Activated CD4-positive, alpha-beta T cell treated with anti-CD3 and anti-CD28 coated beads, Interleukin-2, amount 50 U/mL, for 1 hour (primary cell): ENCODE results near the gene PCDHGA10.
"Not testable (repeated sequence)": the region's sequence is repeated elsewhere in the genome, so short reads cannot be mapped to it uniquely, and the experiment has no call there.

Experiments
- DNase-seq: peaks from one replicate; pipeline ENCODE4 v3.0.0-alpha.2; 2020

The PCDHGA10 gene

DNA sequence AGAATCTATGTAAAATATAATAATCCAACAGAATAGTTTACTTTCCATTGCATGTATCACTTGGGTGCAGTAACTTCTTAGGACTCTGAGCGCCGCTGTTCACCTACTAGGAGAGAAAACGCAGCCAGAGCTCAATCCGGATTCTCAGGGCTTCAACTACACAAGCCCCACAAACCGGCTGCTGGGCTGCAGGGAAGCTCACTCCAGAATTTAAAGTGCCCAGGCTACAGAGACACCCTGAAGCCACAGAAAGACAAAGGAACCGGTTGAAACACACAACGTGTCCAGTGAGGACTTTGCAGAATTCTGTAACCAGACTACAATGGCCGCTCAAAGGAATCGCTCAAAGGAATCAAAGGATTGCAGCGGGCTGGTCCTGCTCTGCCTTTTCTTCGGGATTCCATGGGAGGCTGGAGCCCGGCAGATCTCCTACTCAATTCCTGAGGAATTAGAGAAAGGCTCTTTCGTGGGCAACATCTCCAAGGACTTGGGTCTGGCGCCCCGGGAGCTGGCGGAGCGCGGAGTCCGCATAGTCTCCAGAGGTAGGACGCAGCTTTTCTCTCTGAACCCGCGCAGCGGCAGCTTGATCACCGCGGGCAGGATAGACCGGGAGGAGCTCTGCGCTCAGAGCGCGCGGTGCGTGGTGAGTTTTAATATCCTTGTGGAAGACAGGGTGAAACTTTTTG is at the start of gene PCDHGA10:
Gene PCDHGA10 (plus strand): TSS at position 134 of the 686 bp plus-strand sequence. CDS start 189 bp downstream, at position 323.
- peak; percentile 50 for DNase-seq

DNA sequence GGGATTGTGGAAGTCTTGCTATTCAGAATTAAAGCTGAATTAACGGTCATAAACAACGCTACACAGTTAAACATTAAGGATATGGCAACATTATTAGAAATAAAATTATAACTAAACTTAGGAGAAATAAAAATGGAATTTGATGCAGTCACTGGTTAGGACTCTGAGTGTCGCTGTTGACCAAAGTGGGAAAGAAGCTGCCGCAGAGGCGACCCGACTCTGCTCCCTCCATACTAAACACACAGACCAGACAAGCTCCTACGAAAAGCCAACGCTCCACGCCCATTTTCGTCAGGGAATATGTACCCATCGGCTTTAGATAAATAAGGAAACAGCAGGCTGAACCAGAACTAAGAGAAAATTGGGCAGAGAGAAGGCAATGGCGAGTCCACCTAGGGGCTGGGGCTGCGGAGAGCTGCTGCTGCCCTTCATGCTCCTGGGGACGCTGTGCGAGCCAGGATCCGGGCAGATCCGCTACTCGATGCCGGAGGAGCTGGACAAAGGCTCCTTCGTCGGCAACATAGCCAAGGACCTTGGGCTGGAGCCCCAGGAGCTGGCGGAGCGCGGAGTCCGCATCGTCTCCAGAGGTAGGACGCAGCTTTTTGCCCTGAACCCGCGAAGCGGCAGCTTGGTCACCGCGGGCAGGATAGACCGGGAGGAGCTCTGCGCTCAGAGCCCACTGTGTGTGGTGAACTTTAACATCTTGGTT is 48.7 kb upstream of the PCDHGA10 start, which contains the start of gene PCDHGA5:
Gene PCDHGA5 (plus strand): TSS at position 211 of the 709 bp plus-strand sequence. CDS start 169 bp downstream, at position 380.
- no peak for DNase-seq

DNA sequence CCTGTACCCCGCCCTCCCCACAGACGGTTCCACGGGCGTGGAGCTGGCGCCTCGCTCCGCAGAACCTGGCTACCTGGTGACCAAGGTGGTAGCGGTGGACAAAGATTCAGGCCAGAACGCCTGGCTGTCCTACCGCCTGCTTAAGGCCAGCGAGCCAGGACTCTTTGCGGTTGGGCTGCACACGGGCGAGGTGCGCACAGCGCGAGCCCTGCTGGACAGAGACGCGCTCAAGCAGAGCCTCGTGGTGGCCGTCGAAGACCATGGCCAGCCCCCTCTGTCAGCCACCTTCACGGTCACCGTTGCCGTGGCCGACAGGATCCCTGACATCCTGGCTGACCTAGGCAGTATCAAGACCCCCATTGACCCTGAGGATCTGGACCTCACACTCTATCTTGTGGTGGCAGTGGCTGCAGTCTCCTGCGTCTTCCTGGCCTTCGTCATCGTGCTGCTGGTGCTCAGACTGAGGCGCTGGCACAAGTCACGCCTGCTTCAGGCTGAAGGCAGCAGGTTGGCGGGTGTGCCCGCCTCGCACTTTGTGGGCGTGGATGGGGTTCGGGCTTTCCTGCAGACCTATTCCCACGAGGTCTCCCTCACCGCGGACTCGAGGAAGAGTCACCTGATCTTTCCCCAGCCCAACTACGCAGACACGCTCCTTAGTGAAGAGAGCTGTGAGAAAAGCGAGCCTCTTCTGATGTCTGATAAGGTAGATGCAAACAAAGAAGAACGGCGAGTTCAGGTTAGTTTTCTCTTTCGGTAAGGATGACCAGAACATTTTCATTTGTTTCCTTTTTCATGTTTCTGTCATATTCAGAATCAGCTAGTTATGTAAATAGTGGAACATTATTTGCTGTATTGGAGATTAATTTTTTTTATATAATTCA is 46.5 kb upstream of the PCDHGA10 start:
- no peak for DNase-seq

DNA sequence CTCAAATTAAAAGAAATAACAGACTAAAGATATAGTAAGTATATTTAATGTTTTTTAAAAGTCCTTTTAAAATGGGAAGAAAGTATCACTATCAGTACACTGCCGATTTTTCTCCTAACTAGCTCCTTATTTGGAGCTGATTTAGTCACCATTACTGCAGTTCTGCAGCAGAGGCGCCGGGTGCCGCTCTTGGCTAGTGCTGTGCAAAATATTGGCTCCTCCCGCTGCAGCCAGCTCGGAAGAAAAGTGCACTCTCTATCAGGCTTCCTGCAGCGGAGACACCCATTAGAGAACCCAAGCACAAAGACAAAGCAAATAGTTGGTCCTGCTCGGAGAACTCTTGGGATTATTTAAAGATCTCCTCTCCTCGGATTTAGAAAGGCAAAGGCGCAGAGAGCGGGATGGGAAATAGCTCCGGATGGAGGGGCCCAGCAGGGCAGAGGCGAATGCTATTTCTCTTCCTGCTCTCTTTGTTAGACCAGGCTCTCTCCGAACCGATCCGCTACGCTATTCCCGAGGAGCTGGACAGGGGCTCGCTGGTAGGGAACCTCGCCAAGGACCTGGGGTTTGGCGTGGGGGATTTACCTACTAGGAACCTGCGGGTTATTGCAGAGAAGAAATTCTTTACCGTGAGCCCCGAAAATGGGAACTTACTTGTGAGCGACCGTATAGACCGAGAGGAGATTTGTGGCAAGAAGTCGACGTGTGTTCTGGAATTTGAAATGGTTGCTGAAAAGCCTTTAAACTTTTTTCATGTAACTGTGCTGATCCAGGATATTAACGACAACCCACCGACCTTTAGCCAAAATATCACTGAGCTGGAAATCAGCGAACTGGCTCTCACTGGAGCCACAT is 42.6 kb upstream of the PCDHGA10 start, which contains the start of gene PCDHGB3:
Gene PCDHGB3 (plus strand): TSS at position 249 of the 855 bp plus-strand sequence. CDS start 153 bp downstream, at position 402.
- peak; percentile 36 for DNase-seq

DNA sequence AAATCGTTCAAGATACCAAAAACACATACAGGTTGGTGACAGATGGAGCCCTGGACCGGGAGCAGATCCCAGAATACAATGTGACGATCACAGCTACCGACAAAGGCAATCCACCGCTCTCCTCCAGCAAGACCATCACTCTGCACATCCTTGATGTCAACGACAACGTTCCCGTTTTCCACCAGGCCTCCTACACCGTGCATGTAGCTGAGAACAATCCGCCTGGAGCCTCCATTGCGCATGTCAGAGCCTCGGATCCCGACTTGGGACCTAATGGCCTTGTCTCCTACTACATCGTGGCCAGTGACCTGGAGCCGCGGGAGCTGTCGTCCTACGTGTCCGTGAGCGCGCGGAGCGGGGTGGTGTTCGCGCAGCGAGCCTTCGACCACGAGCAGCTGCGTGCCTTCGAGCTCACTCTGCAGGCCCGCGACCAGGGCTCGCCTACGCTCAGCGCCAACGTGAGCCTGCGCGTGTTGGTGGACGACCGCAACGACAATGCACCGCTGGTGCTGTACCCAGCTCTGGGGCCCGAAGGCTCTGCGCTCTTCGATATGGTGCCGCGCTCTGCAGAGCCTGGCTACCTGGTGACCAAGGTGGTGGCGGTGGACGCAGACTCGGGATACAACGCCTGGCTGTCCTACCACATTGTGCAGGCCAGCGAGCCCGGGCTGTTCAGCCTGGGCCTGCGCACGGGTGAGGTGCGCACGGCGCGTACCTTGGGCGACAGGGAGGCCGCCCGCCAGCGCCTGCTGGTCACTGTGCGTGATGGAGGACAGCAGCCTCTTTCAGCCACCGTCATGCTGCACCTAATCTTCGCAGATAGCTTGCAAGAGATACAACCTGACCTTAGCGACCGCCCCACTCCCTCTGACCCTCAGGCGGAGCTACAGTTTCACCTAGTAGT is 41.0 kb upstream of the PCDHGA10 start:
- no peak for DNase-seq

DNA sequence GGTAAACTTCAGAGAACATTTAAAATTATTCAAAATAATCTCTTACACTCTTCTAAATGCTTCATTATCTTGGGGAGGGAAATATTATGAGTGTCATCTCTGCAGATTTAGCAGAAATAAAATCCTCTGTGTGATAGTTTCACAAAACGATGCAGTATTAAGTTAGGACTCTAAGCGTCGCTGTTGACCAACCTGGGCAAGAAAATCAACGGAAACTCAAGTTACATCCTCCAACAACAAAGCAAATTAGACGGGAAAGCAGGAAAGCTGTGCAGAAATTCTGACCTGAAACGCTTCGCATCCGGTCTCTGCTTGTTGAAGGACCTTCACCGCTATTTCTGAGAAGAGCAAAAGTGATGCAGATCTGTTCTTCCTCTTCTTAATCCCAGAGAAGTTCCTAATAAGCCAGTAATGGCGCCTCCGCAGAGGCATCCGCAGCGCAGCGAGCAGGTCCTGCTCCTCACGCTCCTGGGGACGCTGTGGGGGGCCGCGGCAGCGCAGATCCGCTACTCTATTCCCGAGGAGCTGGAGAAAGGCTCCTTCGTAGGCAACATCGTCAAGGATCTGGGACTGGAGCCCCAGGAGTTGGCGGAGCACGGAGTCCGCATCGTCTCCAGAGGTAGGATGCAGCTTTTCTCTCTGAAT is 39.0 kb upstream of the PCDHGA10 start, which contains the start of gene PCDHGA6:
Gene PCDHGA6 (plus strand): TSS at position 219 of the 645 bp plus-strand sequence. CDS start 193 bp downstream, at position 412.
- DNase-seq, result no peak

DNA sequence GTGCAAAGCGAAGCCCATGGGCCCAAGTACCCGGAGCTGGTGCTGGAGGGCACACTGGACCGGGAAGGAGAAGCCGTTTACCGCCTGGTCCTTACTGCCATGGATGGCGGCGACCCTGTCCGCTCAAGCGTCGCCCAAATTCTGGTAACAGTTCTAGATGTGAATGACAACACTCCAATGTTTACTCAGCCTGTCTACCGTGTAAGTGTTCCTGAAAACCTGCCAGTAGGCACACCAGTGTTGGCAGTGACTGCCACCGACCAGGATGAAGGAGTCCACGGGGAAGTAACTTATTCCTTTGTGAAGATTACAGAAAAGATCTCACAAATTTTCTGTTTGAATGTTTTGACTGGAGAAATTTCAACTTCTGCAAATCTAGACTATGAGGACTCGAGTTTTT is 38.2 kb upstream of the PCDHGA10 start:
- DNase-seq, result no peak

DNA sequence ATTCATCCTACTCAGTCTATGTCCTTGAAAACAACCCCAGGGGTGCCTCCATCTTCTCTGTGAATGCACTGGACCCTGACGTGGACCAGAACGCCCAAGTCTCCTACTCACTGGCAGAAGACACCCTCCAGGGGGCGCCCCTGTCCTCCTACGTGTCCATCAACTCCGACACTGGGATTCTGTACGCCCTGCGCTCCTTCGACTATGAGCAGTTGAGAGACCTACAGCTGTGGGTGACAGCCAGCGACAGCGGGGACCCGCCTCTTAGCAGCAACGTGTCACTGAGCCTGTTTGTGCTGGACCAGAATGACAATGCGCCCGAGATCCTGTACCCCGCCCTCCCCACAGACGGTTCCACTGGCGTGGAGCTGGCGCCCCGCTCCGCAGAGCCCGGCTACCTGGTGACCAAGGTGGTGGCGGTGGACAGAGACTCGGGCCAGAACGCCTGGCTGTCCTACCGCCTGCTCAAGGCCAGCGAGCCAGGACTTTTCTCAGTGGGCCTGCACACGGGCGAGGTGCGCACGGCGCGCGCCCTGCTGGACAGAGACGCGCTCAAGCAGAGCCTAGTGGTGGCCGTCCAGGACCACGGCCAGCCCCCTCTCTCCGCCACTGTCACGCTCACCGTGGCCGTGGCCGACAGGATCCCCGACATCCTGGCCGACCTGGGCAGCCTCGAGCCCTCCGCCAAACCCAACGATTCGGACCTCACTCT is 37.2 kb upstream of the PCDHGA10 start:
- not testable (repeated sequence) for DNase-seq

DNA sequence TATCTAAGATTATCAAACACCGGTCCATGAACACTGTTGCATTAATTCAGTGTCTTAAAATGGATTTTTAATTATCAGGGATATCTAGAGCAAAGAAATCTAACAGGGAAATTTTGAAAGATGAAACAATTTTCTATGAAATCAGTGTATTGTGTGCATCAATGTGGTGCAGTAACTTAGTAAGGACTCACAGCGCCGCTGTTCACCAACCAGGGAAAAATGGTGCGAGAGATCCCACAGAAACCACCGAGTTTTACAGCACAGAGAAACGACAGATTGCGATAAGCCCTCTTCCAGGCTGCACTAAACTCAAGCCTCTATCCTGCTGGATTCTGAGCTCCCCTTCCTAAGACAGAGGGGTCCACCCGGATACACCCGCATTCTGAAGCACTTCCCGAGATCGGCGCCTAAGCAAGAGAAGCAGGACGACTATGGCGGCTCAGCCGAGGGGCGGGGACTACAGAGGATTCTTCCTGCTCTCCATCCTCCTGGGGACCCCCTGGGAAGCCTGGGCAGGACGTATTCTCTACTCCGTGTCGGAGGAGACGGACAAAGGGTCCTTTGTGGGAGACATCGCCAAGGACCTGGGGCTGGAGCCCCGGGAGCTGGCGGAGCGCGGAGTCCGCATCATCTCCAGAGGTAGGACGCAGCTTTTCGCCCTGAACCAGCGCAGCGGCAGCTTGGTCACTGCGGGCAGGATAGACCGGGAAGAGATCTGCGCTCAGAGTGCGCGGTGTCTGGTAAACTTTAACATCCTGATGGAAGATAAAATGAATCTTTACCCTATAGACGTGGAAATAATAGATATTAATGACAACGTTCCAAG is 30.1 kb upstream of the PCDHGA10 start, which contains the start of gene PCDHGA7:
Gene PCDHGA7 (plus strand): TSS at position 274 of the 826 bp plus-strand sequence. CDS start 158 bp downstream, at position 432.
- DNase-seq, result no peak

DNA sequence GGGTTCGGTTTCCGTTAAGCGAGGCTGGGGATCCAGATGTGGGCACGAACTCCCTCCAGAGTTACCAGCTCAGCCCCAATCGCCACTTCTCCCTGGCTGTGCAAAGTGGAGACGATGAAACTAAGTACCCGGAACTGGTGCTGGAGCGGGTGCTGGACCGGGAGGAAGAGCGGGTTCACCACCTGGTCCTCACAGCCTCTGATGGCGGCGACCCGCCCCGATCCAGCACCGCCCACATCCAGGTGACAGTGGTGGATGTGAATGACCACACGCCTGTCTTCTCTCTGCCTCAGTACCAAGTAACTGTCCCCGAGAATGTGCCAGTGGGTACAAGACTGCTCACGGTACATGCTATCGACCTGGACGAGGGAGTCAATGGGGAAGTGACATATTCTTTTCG is 29.4 kb upstream of the PCDHGA10 start:
- DNase-seq, result no peak

DNA sequence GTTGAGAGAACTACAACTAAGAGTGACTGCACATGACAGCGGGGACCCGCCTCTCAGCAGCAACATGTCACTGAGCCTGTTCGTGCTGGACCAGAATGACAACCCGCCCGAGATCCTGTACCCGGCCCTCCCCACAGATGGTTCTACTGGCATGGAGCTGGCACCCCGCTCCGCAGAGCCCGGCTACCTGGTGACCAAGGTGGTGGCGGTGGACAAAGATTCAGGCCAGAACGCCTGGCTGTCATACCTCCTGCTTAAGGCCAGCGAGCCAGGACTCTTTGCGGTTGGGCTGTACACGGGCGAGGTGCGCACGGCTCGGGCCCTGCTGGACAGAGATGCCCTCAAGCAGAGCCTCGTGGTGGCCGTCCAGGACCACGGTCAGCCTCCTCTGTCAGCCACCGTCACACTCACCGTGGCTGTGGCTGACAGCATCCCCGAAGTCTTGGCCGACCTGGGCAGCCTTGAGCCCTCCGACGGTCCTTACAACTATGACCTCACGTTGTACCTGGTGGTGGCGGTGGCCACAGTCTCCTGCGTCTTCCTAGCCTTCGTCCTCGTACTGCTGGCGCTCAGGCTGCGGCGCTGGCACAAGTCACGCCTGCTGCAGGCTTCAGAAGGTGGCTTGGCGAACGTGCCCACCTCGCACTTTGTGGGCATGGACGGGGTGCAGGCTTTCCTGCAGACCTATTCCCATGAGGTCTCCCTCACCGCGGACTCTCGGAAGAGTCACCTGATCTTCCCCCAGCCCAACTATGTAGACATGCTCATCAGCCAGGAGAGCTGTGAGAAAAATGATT is 28.1 kb upstream of the PCDHGA10 start:
- DNase-seq, result no peak

DNA sequence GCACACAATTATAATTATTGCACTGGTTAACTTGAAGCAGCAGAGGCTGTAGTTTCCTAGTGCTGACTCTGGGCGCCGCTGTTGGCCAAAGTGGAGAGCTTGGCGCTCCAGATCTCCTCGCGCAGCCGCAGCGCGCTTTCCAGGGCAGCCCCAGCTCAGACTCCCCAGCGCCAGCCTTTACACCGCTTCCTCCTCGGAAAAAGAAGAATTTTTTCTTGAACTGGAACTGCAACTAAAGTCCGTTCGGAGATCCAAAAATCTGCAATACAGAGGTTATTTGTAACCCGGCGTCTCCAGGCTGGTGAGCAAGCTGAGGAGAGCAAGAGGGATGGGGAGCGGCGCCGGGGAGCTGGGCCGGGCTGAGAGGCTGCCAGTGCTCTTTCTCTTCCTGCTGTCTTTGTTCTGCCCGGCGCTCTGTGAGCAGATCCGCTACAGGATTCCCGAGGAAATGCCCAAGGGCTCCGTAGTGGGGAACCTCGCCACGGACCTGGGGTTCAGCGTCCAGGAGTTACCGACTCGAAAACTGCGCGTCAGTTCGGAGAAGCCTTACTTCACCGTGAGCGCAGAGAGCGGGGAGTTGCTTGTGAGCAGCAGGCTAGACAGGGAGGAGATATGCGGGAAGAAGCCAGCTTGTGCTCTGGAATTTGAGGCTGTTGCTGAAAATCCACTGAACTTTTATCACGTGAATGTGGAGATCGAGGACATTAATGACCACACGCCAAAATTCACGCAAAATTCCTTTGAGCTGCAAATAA is 25.1 kb upstream of the PCDHGA10 start, which contains the start of gene PCDHGB4:
Gene PCDHGB4 (plus strand): TSS at position 142 of the 755 bp plus-strand sequence. CDS start 187 bp downstream, at position 329.
- DNase-seq, result not testable (repeated sequence)

DNA sequence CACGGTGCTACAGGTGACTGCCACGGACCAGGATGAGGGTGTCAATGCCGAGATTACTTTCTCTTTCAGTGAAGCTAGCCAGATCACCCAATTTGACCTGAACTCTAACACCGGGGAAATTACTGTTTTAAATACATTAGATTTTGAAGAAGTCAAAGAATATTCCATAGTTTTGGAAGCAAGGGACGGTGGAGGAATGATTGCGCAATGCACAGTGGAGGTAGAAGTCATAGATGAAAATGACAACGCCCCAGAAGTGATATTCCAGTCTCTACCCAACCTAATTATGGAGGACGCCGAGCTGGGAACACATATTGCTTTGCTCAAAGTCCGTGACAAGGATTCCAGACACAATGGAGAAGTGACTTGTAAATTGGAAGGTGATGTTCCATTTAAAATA is 24.1 kb upstream of the PCDHGA10 start:
- DNase-seq, result no peak

DNA sequence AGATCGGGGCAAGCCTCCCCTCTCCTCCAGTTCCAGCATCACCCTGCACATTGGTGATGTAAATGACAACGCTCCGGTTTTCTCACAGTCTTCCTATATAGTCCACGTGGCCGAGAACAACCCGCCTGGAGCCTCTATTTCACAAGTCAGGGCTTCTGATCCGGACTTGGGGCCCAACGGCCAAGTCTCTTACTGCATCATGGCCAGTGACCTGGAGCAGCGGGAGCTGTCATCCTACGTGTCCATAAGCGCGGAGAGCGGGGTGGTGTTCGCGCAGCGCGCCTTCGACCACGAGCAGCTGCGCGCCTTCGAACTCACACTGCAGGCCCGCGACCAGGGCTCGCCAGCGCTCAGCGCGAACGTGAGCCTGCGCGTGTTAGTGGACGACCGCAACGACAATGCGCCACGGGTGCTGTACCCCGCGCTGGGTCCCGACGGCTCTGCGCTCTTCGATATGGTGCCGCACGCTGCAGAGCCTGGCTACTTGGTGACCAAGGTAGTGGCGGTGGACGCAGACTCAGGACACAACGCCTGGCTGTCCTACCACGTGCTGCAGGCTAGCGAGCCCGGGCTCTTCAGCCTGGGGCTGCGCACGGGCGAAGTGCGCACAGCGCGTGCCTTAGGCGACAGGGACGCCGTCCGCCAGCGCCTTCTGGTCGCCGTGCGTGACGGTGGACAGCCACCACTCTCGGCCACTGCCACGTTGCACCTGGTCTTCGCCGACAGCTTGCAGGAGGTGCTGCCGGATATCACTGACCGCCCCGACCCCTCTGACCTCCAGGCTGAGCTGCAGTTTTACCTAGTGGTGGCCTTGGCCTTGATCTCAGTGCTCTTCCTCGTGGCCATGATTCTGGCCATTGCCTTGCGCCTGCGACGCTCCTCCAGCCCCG is 23.4 kb upstream of the PCDHGA10 start:
- DNase-seq, result no peak

DNA sequence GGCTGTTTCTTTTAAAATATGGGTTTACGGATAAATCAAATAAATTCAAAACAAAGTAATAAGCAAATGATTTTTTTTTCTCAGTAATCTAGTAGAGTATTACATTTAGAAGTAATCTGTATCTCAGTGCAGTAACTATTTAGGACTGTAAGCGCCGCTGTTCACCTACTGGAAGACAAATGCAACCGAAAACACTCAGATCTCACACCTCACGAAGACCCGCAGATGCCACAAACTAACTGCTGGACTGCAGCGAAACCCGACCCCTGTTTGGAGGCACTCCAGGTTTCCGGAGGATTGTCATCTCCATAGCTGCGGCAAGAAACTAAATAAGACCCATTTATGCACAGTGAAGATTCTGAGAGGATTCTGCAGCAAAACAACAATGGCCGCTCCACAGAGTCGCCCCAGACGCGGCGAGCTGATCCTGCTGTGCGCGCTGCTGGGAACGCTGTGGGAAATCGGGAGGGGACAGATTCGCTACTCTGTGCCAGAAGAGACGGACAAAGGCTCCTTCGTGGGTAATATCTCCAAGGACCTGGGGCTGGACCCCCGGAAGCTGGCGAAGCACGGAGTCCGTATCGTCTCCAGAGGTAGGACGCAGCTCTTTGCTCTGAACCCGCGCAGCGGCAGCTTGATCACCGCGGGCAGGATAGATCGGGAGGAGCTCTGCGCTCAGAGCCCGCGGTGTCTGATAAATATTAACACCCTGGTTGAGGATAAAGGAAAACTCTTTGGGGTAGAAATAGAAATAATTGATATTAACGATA is 20.2 kb upstream of the PCDHGA10 start, which contains the start of gene PCDHGA8:
Gene PCDHGA8 (plus strand): TSS at position 205 of the 770 bp plus-strand sequence. CDS start 181 bp downstream, at position 386.
- DNase-seq, result no peak
